Nephron (organoid): ENCODE data around the gene SYNE3.

Source experiments
- H3K27ac Mint-ChIP-seq, 3 experiments: 2 replicates each; pipeline ENCODE4 v1.8.0; 2020; ENCODE audit warnings: mixed read lengths in 3 of 3, mild to moderate bottlenecking in 2 of 3, moderate library complexity in 1 of 3
- H3K27me3 Mint-ChIP-seq: 2 replicates; pipeline ENCODE4 v1.8.0; 2021; ENCODE audit warnings: low read depth, mild to moderate bottlenecking, moderate library complexity, mixed read lengths
- H3K36me3 Mint-ChIP-seq: 2 replicates; pipeline ENCODE4 v1.8.0; 2020; ENCODE audit warnings: low read depth, mixed read lengths
- H3K4me1 Mint-ChIP-seq: 2 replicates; pipeline ENCODE4 v1.8.0; 2020; ENCODE audit warnings: mixed read lengths
- H3K4me3 Mint-ChIP-seq, 3 experiments: 2 replicates each; pipeline ENCODE4 v1.8.0; 2020; ENCODE audit warnings: mild to moderate bottlenecking in 3 of 3, mixed read lengths in 3 of 3, moderate library complexity in 2 of 3
- H3K9me3 Mint-ChIP-seq: 2 replicates; pipeline ENCODE4 v1.8.0; 2020; ENCODE audit warnings: mixed read lengths
- CTCF ChIP-seq, 3 experiments: fragments of 200-600 bp; sonication (generic); IDR thresholded peaks; one replicate each; pipeline ENCODE4 v1.5.0; 2021; ENCODE audit warnings: antibody characterized with exemption in 3 of 3; ENCODE audit not compliant: unreplicated experiment in 3 of 3

SYNE3 gene

GRCh38 chr14:95533822-95534221 is 17.4 kb upstream of the SYNE3 start:
- Mint-ChIP-seq H3K9me3 (no peaks in the 10 kb centered on the region), H3K36me3 (peaks cover 6% of the 10 kb centered on the region), H3K27me3 (no peaks in the 10 kb centered on the region), H3K27ac (peak overlapping the region; percentile 57 to 92 (median 86)), H3K4me1 (peaks cover 77% of the 10 kb centered on the region), H3K4me3 (peak overlapping the region; percentile 89 to 92 (median 90))
- no peak for TF ChIP-seq CTCF (IDR thresholded peaks at IDR 0.05; ENCODE audit: unreplicated experiment in 3 of 3)

- Mint-ChIP-seq H3K4me1 (peaks cover 76% of the 10 kb centered on the region), H3K27me3 (no peaks in the 10 kb centered on the region), H3K36me3 (peaks cover 6% of the 10 kb centered on the region), H3K4me3 (peak overlapping the region; percentile 89 to 92 (median 90)), H3K27ac (peak overlapping the region; percentile 57 to 92 (median 86)), H3K9me3 (no peaks in the 10 kb centered on the region)
- TF ChIP-seq CTCF (IDR thresholded peaks at IDR 0.05; ENCODE audit: unreplicated experiment in 3 of 3): no peak
Measured at GRCh38 chr14:95533391-95533821, 17.0 kb upstream of the SYNE3 start.

- Mint-ChIP-seq H3K9me3 (no peaks in the 10 kb centered on the region), H3K4me3 (peak overlapping the region; percentile 89 to 92 (median 90)), H3K27me3 (no peaks in the 10 kb centered on the region), H3K36me3 (peaks cover 6% of the 10 kb centered on the region), H3K27ac (peak overlapping the region; percentile 33 to 71 (median 58)), H3K4me1 (peaks cover 69% of the 10 kb centered on the region)
- TF ChIP-seq CTCF (IDR thresholded peaks at IDR 0.05; ENCODE audit: unreplicated experiment in 3 of 3): no peak
Measured at GRCh38 chr14:95531969-95532368, 15.5 kb upstream of the SYNE3 start.

- Mint-ChIP-seq H3K36me3 (peaks cover 6% of the 10 kb centered on the region), H3K27ac (peak overlapping the region; percentile 3 to 30 (median 19)), H3K4me3 (peak overlapping the region; percentile 20 to 52 (median 39)), H3K9me3 (no peaks in the 10 kb centered on the region), H3K27me3 (no peaks in the 10 kb centered on the region), H3K4me1 (peaks cover 64% of the 10 kb centered on the region)
- no peak for TF ChIP-seq CTCF (IDR thresholded peaks at IDR 0.05; ENCODE audit: unreplicated experiment in 3 of 3)
Measured at GRCh38 chr14:95531473-95531872, 15.0 kb upstream of the SYNE3 start.

- Mint-ChIP-seq H3K4me3 (peak overlapping the region; percentile 37 to 58 (median 50)), H3K4me1 (peaks cover 56% of the 10 kb centered on the region), H3K36me3 (peaks cover 6% of the 10 kb centered on the region), H3K27ac (peak overlapping the region in 1 of 3 experiments; percentile 3), H3K27me3 (no peaks in the 10 kb centered on the region), H3K9me3 (no peaks in the 10 kb centered on the region)
- no peak for TF ChIP-seq CTCF (IDR thresholded peaks at IDR 0.05; ENCODE audit: unreplicated experiment in 3 of 3)
Measured at GRCh38 chr14:95530473-95531276, 14.2 kb upstream of the SYNE3 start.

GRCh38 chr14:95529216-95529615 is 12.8 kb upstream of the SYNE3 start:
- no peak overlapping the region for H3K4me3 Mint-ChIP-seq
- no peaks in the 10 kb centered on the region for H3K9me3 Mint-ChIP-seq
- no peaks in the 10 kb centered on the region for H3K27me3 Mint-ChIP-seq
- H3K4me1 Mint-ChIP-seq: peaks cover 52% of the 10 kb centered on the region
- H3K27ac Mint-ChIP-seq: peak overlapping the region in 2 of 3 experiments; percentile 11 to 39
- no peak for TF ChIP-seq CTCF (IDR thresholded peaks at IDR 0.05; ENCODE audit: unreplicated experiment in 3 of 3)
- peaks cover 6% of the 10 kb centered on the region for H3K36me3 Mint-ChIP-seq
